ENCODE results near the gene NEURL3. TPM values are rescaled to one million over a fixed set of nuclear protein-coding genes. Genes with fewer than 3 reads are reported as not detected.

The NEURL3 gene
- total RNA-seq, 3 donors from 2014 or later: 2.1 to 5.2 (median 2.3) TPM

DNA sequence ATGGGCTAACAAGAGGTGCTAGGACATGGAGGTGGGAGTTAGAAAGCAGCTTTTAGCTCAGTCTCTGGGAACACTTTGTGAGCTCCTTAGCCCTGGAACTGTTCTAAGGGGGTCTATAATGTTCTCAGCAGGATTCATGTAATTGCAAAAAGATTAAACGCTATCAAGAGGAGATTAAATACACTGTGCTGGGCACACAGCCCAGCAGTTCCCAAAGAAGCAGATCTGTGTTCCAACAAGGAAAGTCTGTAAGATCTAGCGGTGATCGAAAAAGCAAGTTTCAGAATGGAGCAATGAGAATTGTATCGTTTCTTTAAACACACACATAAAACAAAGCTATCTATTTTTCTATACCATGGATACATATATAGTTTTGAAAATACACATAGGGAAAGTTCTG, 29.0 kb upstream of the NEURL3 start:
- Histone ChIP-seq H3K9me3 (no peaks in the 10 kb centered on the region), H3K4me1 (ENCODE audit: low read depth) (peaks cover 56% of the 10 kb centered on the region), H3K36me3 (ENCODE audit: low read depth) (no peaks in the 10 kb centered on the region), H3K4me3 (no peak overlapping the region)
- ATAC-seq (no peak), DNase-seq (no peak)
- intact Hi-C loops (cut with DNase I, micrococcal nuclease): no loop called here
- TF ChIP-seq, protein P1, sequence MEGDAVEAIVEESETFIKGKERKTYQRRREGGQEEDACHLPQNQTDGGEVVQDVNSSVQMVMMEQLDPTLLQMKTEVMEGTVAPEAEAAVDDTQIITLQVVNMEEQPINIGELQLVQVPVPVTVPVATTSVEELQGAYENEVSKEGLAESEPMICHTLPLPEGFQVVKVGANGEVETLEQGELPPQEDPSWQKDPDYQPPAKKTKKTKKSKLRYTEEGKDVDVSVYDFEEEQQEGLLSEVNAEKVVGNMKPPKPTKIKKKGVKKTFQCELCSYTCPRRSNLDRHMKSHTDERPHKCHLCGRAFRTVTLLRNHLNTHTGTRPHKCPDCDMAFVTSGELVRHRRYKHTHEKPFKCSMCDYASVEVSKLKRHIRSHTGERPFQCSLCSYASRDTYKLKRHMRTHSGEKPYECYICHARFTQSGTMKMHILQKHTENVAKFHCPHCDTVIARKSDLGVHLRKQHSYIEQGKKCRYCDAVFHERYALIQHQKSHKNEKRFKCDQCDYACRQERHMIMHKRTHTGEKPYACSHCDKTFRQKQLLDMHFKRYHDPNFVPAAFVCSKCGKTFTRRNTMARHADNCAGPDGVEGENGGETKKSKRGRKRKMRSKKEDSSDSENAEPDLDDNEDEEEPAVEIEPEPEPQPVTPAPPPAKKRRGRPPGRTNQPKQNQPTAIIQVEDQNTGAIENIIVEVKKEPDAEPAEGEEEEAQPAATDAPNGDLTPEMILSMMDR (IDR thresholded peaks at IDR 0.05): no peak

DNA sequence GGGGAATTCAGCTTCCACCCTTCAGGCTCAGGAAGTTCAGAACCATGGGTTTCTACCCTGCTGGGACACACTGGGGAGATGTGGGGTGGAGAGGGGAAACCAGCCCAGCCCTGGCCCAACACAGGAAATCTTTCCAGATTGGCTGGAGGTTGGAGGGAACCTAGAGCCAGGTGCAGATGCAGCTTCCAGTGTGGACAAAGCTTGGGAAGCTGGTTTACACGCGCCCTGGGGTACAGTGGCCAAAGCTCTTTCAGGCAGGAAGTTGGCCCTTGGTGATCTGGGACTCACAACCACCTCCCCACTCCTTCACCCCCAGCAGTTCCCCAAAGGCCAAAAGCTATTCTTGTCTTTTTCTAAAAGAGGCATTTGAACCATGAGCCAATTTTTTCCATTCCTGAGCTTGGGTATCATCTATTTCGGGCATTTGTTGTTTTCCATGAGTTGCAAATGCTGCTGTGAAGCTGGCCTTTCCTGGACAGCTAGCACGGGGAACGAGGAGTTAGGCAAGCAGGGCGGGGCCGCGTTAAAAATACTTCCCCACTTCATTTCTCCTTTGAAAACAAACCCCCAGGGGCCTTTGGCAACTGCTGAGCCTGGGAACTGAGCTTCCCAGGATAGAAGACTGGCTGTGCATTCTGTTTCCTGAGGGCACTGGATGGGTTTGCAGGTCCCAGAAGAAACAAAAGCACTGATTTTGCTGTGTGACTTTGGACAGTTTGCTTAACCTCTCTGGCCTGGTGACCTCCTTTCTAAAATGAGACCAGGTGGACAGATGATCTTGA, 28.3 kb upstream of the NEURL3 start:
- intact Hi-C loops (cut with DNase I, micrococcal nuclease): no loop called here
- no peak for ATAC-seq
- TF ChIP-seq, protein P1 (IDR thresholded peaks at IDR 0.05): no peak
- H3K9me3 ChIP-seq: no peaks in the 10 kb centered on the region
- H3K36me3 ChIP-seq (ENCODE audit: low read depth): no peaks in the 10 kb centered on the region
- DNase-seq: peak; percentile 55 to 76 (median 65)
- H3K4me1 ChIP-seq (ENCODE audit: low read depth): peaks cover 50% of the 10 kb centered on the region
- no peak overlapping the region for H3K4me3 ChIP-seq

DNA sequence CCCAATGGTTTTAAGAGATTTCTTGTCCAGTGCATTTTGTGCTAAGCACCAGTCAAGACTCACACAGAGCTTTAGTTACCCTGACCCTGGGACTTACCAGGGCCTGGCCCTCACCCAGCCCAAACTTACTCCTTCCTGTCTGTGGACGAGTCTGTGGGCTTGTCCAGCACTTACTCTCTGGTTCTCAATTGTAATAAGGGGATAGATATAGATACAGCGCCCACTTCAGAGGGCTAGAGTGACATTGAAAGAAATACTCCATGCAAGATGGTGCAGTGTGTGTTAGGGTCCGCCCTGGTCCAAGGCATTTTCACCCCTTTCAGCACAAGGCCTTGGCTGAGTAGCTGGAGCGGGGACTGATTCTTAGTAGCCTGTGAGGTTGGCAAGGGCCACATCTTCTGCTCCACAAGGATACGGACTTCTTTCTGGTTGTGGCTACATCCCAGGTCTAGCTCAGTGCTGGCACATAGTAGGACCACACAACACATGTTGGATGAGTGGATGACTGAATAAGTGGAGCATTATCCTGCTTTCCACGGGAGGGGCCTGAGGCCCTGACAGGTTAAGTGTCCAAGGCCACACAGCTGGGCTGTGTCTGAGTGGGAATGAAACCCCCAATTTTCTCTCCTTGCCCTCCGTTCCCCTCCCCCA, 27.6 kb upstream of the NEURL3 start:
- Histone ChIP-seq H3K4me3 (no peak overlapping the region), H3K9me3 (no peaks in the 10 kb centered on the region), H3K36me3 (ENCODE audit: low read depth) (no peaks in the 10 kb centered on the region), H3K4me1 (ENCODE audit: low read depth) (peaks cover 42% of the 10 kb centered on the region)
- TF ChIP-seq, protein P1 (IDR thresholded peaks at IDR 0.05): no peak
- intact Hi-C loops (cut with DNase I, micrococcal nuclease): no loop called here
- ATAC-seq (no peak), DNase-seq (peak in 1 of 3 donors; percentile 46)

DNA sequence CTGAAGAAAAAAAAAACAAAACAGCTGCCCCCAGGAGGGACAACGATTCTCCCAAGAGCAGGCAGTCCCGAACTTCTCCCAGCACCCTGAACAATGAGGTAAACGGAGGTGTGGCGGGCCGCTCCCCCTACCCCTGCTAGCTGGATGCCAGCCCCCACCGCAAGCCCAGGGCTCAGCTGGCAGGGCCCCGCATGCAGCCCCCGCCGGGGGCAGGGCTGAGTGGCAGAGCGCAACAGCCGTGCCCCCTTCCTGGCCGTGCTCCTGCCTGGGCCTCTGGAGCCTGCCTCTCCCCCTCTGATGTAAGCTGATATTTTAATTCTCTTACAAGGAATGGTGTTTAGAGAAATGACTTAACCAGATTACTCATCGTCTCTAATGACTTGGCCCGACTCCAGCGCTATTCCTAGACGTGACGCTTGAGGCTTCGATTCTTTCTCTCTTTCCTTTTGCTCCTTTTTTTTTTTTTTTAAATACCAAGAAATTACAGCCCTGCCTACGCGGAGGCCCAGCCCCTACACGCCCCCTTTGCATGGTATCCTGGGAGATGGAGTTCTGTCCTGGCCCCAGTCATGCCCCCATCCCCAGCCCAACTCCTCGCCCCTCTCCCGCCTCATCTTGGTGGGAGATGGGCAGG, 26.8 kb upstream of the NEURL3 start:
- H3K4me1 ChIP-seq (ENCODE audit: low read depth): peaks cover 40% of the 10 kb centered on the region
- intact Hi-C loops (cut with DNase I, micrococcal nuclease): no loop called here
- TF ChIP-seq, protein P1 (IDR thresholded peaks at IDR 0.05): no peak
- no peaks in the 10 kb centered on the region for H3K36me3 ChIP-seq (ENCODE audit: low read depth)
- ATAC-seq (peak; percentile 65), DNase-seq (peak; percentile 83 to 98 (median 87))
- no peaks in the 10 kb centered on the region for H3K9me3 ChIP-seq
- H3K4me3 ChIP-seq: no peak overlapping the region

DNA sequence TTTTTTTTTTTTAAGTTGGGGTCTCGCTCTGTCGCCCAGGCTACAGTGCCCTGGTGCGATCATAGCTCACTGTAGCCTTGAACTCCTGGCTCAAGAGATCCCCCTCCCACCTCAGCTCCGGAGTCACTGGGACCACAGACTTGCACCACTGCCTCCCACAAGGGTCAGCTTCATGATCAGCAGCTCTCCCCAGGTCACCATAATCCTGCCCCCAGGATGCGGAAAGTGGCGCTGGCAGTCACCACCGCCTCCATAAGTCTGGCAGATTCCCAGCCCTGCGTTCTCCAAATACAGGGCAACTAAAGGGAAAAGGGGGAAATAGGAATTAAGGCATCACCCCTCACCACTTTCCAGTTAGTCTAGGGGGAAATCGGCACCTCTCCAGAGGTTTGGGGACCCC, 26.2 kb upstream of the NEURL3 start:
- no peaks in the 10 kb centered on the region for H3K9me3 ChIP-seq
- no peaks in the 10 kb centered on the region for H3K36me3 ChIP-seq (ENCODE audit: low read depth)
- intact Hi-C loops (cut with DNase I, micrococcal nuclease): no loop called here
- TF ChIP-seq, protein P1 (IDR thresholded peaks at IDR 0.05): no peak
- ATAC-seq (no peak), DNase-seq (peak in 2 of 3 donors; percentile 31 to 48)
- no peak overlapping the region for H3K4me3 ChIP-seq
- peaks cover 40% of the 10 kb centered on the region for H3K4me1 ChIP-seq (ENCODE audit: low read depth)
